Mammary epithelial cell (primary cell): ENCODE measurements around the gene TMEM87B.

ENCODE experiments used
- CTCF ChIP-seq, 2 donors: IDR thresholded peaks in 1 of 2; conservative IDR thresholded peaks in 1 of 2; 2 replicates each; pipeline ENCODE4 v1.5.1; 2011 to 2012; ENCODE audit warnings: inconsistent platforms in 2 of 2, low read length in 2 of 2, mild to moderate bottlenecking in 2 of 2, control low read depth in 1 of 2, low read depth in 1 of 2; ENCODE audit not compliant: insufficient read depth in 1 of 2; ENCODE audit errors: extremely low read depth in 1 of 2
- EZH2 ChIP-seq: IDR thresholded peaks from 2 replicates; pipeline ENCODE4 v1.6.1; 2012; ENCODE audit warnings: low read length, inconsistent platforms, borderline replicate concordance

- TF ChIP-seq CTCF (conservative IDR thresholded peaks at IDR 0.05 in 1 of 2, IDR thresholded peaks at IDR 0.05 in 1 of 2; ENCODE audit: extremely low read depth in 1 of 2, insufficient read depth in 1 of 2, low read depth in 1 of 2, low read length in 2 of 2) (no peak), EZH2 (no peak)
These were observed 89.9 kb downstream of the TMEM87B start for GRCh38 chr2:112144966-112145365.
